Skin epidermis (tissue), 12 donors: ENCODE measurements around the gene ZNF195.
"Not testable (repeated sequence)": the region's sequence is repeated elsewhere in the genome, so short reads cannot be mapped to it uniquely, and the experiment has no call there.

ENCODE experiments used
- H3K27ac ChIP-seq, 21 experiments: fragments of 200-600 bp; sonication (generic) in 11 of 21; one replicate each; pipeline ENCODE4 v1.5.0; 2020; ENCODE audit warnings: mild to moderate bottlenecking in 3 of 21, inconsistent platforms in 2 of 21, moderate library complexity in 2 of 21
- H3K4me3 ChIP-seq, 7 experiments: fragments of 200-600 bp; sonication (generic) in 2 of 7; one replicate each; pipeline ENCODE4 v1.5.0; 2020; ENCODE audit warnings: inconsistent platforms in 2 of 7, mild to moderate bottlenecking in 2 of 7, moderate library complexity in 1 of 7

Gene ZNF195

GRCh38 chr11:3404076-3404925 lies 25.4 kb upstream of the ZNF195 start:
- not testable (repeated sequence) for H3K27ac ChIP-seq, H3K4me3 ChIP-seq

GRCh38 chr11:3402861-3403250 lies 23.9 kb upstream of the ZNF195 start:
- not testable (repeated sequence) for H3K27ac ChIP-seq, H3K4me3 ChIP-seq

DNA sequence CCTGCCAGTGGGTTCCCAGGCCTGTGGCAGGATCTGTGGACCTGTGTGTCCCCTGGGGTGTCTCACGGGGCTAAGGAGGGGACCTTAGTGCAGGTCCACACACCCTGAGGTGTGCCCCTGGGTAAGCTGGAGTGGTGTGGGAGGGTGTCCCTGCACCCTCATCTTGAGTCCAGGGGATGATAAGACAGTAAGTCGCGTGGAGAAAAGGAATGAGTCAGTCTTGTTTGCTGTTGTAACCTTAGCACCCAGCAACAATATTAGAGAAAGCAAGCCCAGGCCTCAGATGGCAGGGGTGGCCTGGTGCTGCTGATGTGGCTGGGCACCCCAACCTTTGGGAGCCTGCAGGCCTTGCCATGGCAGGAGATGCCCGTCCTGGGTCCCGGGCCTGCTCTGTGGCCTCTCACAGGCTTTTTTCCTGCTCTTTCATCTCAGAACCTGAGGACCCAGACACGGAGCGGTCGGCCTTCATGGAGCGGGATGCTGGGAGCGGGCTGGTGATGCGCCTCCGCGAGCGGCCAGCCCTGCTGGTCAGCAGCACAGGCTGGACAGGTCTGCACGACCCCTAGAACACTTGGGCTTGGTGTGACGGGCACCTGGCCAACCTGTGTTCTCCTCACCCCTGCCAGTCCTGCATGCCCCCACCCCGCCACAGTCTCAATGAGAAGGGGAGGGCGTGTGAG lies 23.4 kb upstream of the ZNF195 start:
- H3K27ac ChIP-seq = not testable (repeated sequence)

GRCh38 chr11:3401052-3401451 lies 22.1 kb upstream of the ZNF195 start:
- H3K4me3 ChIP-seq, H3K27ac ChIP-seq: not testable (repeated sequence)

More for the DNA sequence above, 23.4 kb upstream of the ZNF195 start:
- H3K4me3 ChIP-seq = not testable (repeated sequence)

DNA sequence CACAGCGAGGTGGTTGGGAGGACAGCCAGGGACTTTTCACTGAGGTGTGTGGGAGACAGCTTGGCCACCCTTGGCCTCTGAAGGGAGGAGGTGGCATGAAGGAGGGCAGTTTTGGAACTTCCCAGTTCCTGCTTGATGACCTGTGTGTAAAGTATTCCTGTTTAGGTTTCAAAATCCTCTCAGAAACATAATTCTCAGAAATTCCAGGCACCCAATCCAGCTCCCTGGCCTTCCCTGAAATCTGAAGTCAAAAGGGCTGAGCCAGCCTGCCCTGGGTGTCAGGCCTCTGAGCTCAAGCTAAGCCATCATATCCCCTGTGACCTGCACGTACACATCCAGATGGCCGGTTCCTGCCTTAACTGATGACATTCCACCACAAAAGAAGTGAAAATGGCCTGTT lies 19.6 kb upstream of the ZNF195 start:
- H3K27ac ChIP-seq = not testable (repeated sequence)

DNA sequence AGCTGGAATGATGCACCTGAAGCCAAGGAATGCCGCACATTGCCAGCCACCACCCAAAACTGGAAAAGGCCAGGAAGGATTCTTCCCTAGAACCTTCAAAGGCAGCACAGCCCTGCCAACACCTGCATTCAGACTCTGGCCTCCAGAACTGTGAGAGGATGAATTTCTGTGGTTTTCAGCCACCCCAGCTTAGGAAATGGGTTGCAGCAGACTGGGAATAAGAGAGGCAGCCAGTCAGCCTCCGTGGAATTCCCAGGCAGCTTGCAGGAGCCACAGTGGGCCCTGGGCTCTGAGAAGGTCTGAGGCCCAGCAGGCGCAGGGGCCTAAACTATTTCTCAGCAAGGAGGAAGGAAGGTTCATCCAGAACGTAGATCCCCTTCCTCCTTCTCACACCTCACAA lies 19.2 kb upstream of the ZNF195 start:
- not testable (repeated sequence) for H3K4me3 ChIP-seq, H3K27ac ChIP-seq

More for the DNA sequence above, 19.6 kb upstream of the ZNF195 start:
- H3K4me3 ChIP-seq = not testable (repeated sequence)

GRCh38 chr11:3397210-3397609 lies 18.3 kb upstream of the ZNF195 start:
- H3K4me3 ChIP-seq, H3K27ac ChIP-seq: not testable (repeated sequence)

GRCh38 chr11:3395468-3395867 lies 16.5 kb upstream of the ZNF195 start:
- H3K27ac ChIP-seq, H3K4me3 ChIP-seq: not testable (repeated sequence)

DNA sequence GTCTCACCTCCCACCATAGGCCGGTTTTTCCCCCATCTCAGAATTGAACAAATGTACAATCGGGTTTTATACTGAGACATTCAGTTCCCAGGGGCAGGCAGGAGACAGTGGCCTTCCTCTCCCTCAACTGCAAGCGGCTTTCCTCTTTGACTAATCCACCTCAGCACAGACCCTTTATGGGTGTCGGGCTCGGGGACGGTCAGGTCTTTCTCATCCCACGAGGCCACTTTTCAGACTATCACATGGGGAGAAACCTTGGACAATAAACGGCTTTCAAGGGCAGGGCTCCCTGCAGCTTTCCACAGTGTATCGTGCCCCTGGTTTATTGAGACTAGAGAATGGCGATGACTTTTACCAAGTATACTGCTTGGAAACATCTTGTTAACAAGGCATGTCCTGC lies 16.0 kb upstream of the ZNF195 start:
- not testable (repeated sequence) for H3K27ac ChIP-seq, H3K4me3 ChIP-seq

- not testable (repeated sequence) for H3K4me3 ChIP-seq, H3K27ac ChIP-seq
Measured at GRCh38 chr11:3393450-3393849, 14.5 kb upstream of the ZNF195 start.

DNA sequence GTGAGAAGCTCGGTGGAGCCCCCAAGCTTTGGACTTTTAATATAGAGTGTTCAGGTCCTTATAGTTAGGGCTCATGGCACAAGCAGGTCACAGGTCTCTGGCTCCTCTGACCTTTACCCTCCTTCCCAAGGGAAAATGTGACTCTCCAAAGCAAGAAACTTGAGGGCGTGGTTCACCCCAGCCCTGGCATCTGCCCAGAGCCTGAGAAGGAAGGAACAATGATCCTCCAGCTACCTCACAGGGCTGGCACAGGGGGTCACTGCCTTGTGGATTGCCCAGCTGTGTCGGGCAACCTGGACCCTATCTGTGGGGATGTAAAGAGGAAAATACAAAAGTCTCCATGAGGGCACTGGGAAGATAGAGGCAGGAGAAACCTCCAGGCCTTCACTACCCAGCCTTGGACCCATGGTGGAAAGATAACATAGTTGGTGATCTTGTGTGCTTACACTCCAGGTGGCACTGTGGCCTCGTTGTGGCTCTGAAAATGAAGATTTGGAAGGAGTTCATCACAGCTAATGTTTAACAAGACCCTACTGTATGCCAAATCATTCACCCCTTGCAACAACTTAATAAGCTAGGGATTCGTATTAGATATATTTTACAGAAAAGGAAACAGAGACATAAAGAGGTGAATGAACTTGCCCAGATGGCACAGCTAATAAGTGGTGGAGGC lies 3.8 kb upstream of the ZNF195 start:
- Histone ChIP-seq H3K4me3 (no peak overlapping the region), H3K27ac (no peak overlapping the region)

DNA sequence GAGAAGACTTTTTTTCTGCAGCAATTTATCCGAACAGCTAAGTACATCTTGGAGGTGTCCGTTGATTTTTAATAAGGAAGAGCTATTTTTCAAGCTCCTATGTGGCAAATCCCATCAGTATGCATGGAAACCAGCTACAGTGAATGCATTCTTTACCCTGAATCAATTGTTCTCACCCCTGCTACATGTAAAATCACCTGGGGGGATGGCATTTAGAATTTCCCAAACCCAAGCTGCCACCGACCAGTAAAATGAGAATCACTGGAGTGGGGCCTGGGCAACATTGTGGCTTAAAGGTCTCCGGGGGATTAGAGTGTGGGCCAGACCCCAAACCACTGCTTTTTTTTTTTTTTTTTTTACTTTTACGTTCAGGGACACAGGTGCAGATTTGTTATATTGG lies 2.8 kb upstream of the ZNF195 start:
- H3K4me3 ChIP-seq = no peak overlapping the region
- no peak overlapping the region for H3K27ac ChIP-seq

GRCh38 chr11:3380706-3381545 lies 2.0 kb upstream of the ZNF195 start:
- peak overlapping the region in 1 of 21 experiments; percentile 23 for H3K27ac ChIP-seq
- H3K4me3 ChIP-seq = peak overlapping the region in 1 of 7 experiments; percentile 1

GRCh38 chr11:3375552-3375951 lies 3.4 kb downstream of the ZNF195 start:
- Histone ChIP-seq H3K27ac (no peak overlapping the region), H3K4me3 (no peak overlapping the region)

GRCh38 chr11:3370311-3370870 lies 8.6 kb downstream of the ZNF195 start:
- H3K4me3 ChIP-seq = no peak overlapping the region
- no peak overlapping the region for H3K27ac ChIP-seq

- no peak overlapping the region for H3K27ac ChIP-seq
- H3K4me3 ChIP-seq = no peak overlapping the region
Measured at GRCh38 chr11:3369366-3369765, 9.6 kb downstream of the ZNF195 start.

DNA sequence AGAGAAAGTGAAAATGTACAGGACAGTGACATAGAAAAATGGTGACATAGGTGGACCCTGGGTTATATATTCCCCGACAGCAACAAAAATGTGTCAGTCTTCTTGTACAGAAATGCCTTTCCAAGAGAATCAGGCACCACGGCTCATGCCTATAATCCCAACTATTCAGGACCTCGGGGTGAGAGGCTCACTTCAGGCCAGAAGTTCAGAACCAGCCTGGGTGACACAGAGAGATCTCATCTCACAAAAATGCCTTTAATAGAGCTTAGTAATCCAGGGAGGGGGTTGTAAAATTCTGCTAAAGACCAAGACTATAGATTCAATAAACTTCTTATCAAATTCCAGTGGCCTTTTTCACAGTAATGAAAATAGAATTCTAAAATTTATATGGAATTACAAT lies 10.7 kb downstream of the ZNF195 start:
- Histone ChIP-seq H3K4me3 (no peak overlapping the region), H3K27ac (no peak overlapping the region)

- Histone ChIP-seq H3K4me3 (no peak overlapping the region), H3K27ac (no peak overlapping the region)
Measured at GRCh38 chr11:3367221-3367620, 11.7 kb downstream of the ZNF195 start.

- no peak overlapping the region for H3K27ac ChIP-seq
- no peak overlapping the region for H3K4me3 ChIP-seq
Measured at GRCh38 chr11:3359092-3359824, 19.7 kb downstream of the ZNF195 start.
